ENCODE results near the gene LRP1. TPM values are rescaled to one million over a fixed set of nuclear protein-coding genes. Genes with fewer than 3 reads are reported as not detected.

LRP1 gene
- total and polyA plus RNA-seq, 2 of the 4 experiments (the other 2 are of a cell fraction) = 73.1 to 142 TPM

DNA sequence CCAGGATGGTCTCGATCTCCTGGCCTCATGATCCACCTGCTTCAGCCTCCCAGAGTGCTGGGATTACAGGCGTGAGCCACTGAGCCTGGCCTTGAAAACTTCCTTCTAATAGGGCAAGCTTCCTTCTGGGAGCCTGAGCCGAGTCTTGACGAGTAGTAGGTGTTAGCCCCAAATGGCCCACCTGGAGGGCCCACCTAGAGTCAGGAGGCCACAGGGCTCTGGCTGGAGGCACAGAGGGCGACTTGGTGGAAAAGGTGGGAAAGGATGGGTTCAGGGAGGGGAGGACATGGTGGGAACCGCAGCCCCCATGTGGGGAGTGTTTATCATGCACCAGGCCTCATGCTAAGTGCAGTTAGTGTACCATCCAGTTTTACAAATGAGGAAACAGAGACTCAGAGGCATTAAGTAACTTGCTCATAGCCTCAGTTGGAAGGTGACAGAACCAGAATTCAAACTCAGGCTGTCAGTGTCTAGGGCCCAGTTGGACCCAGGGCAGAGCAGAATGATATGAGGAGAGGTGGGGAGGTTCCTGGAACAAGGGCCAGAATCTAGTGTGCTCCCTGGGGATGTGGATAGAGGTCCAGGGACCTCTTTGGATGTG lies 22.2 kb downstream of the LRP1 start:
- peak overlapping the region; percentile 17; the same call in 1 of the 2 replicates for H2BK120ac ChIP-seq (ENCODE audit: low read depth, low read length)
- H3K36me3 ChIP-seq (ENCODE audit: control insufficient read depth, insufficient read depth, low read length) = peaks cover 68% of the 10 kb centered on the region
- peaks cover 65% of the 10 kb centered on the region for H3K4me1 ChIP-seq (ENCODE audit: control insufficient read depth, insufficient read depth, low read length)
- H2AFZ ChIP-seq (replicated peaks; ENCODE audit: low read length, poor library complexity) = no peak overlapping the region
- no peak overlapping the region for H3K4me3 ChIP-seq (ENCODE audit: insufficient read depth, low read depth, low read length)
- intact Hi-C loops (cut with micrococcal nuclease) = no loop called here
- no peak for DNase-seq
- 0 out of 2 replicates have a peak overlapping the region, but pooled peaks have one; percentile 24 for H3K14ac ChIP-seq (replicated peaks; ENCODE audit: low read depth, low read length)
- no peak for TF ChIP-seq BHLHE40 (IDR thresholded peaks at IDR 0.05; ENCODE audit: low read depth, low read length)
- no peak overlapping the region for H4K5ac ChIP-seq (ENCODE audit: low read depth, low read length)
- peaks cover 44 to 97% of the 10 kb centered on the region in 2 experiments for H3K79me1 ChIP-seq (ENCODE audit: low read depth in 1 of 2, low read length in 2 of 2)
- H2BK15ac ChIP-seq (ENCODE audit: low read depth, low read length) = no peak overlapping the region
- no peaks in the 10 kb centered on the region for H3K27me3 ChIP-seq (ENCODE audit: control insufficient read depth, insufficient read depth, low read length)
- H2BK5ac ChIP-seq (ENCODE audit: low read depth, low read length, poor library complexity, severe bottlenecking) = peak overlapping the region; percentile 9
- H3K4me2 ChIP-seq (ENCODE audit: low read depth, low read length) = no peak overlapping the region
- no TSS peak for BruUV-seq (replicated peaks)
- no peak overlapping the region for H3K56ac ChIP-seq (ENCODE audit: extremely low read depth, insufficient read depth, low read length)
- CTCF ChIA-PET = interaction anchor here (0.6 to 1.5 kb wide), 2 partner anchors 25 to 36 kb away, joined by 3 to 6 read pairs; no protein-coding TSS in a partner anchor
- WGBS, 2 experiments (ENCODE audit: extremely low coverage in 2 of 2, insufficient read length in 1 of 2) = no CpG with 5 or more reads among the region's 6 CpGs
- peaks cover 79% of the 10 kb centered on the region for H4K20me1 ChIP-seq (ENCODE audit: insufficient read depth, low read length)
- dilution Hi-C loops (cut with HindIII; ENCODE audit: low sequenced_read_pairs, unreplicated experiment) = no loop called here
- H2AK5ac ChIP-seq (ENCODE audit: low read depth, low read length) = peak overlapping the region; percentile 60; the same call in 1 of the 2 replicates
- no peak overlapping the region for H4K91ac ChIP-seq (ENCODE audit: insufficient read depth, low read depth, low read length)
- H3K23ac ChIP-seq (ENCODE audit: low read depth, low read length) = 0 out of 2 replicates have a peak overlapping the region, but pooled peaks have one; percentile 2
- no peak overlapping the region; the same call in 1 of the 2 replicates for H3K18ac ChIP-seq (ENCODE audit: low read depth, low read length)
- peak overlapping the region; percentile 23 for H2AK9ac ChIP-seq (replicated peaks; ENCODE audit: low read depth, low read length, poor library complexity)
- peaks cover 56% of the 10 kb centered on the region for H3K9me1 ChIP-seq (ENCODE audit: insufficient read depth, low read length)
- H4K8ac ChIP-seq (ENCODE audit: low read depth in 2 of 2, low read length in 2 of 2) = no peak overlapping the region
- in situ Hi-C loops (cut with MboI; ENCODE audit: low sequenced_read_pairs) = no loop called here
- no peak for ATAC-seq (ENCODE audit: low read depth)
- H2BK20ac ChIP-seq (ENCODE audit: low read depth, low read length) = peak overlapping the region; percentile 14; the same call in 1 of the 2 replicates
- POLR2A ChIA-PET (ENCODE audit: unreplicated experiment) = no interaction called here
- H3K9me3 ChIP-seq (ENCODE audit: control insufficient read depth, insufficient read depth, low read length) = no peaks in the 10 kb centered on the region
- H3K27ac ChIP-seq (ENCODE audit: insufficient read depth, low read length) = peak overlapping the region; percentile 23; the same call in 1 of the 2 replicates
- H3K4ac ChIP-seq (ENCODE audit: low read depth, low read length) = peak overlapping the region; percentile 33
- no peak overlapping the region for H3K9ac ChIP-seq (ENCODE audit: low read depth, low read length)

All from IMR-90 (cell line).